Natural killer cell (primary cell): ENCODE measurements around the gene ATAD2B. TPM values are rescaled to one million over a fixed set of nuclear protein-coding genes. Genes with fewer than 3 reads are reported as not detected.
"Not testable (repeated sequence)": the region's sequence is repeated elsewhere in the genome, so short reads cannot be mapped to it uniquely, and the experiment has no call there.

ENCODE experiments used
- ATAC-seq, 3 donors: fragments of 150-1000 bp in 2 of 3; fragments of 200-7000 bp in 1 of 3; cut with Tn5 transposase; 1 replicate in 1 of 3; 2 replicates in 2 of 3; pipeline ENCODE4 v1.10.0; 2021; ENCODE audit warnings: mild to moderate bottlenecking in 2 of 3, moderate library complexity in 2 of 3
- DNase-seq, 2 donors: peaks; one replicate each; pipeline versions ENCODE4 v3.0.0 to v3.0.0-alpha.2; 2013 to 2021; ENCODE audit warnings: mixed read lengths in 1 of 2
- H3K27ac ChIP-seq: one replicate; pipeline ENCODE4 v1.5.1; 2013; ENCODE audit warnings: mild to moderate bottlenecking, low read length
- H3K27me3 ChIP-seq: one replicate; pipeline ENCODE4 v1.6.1; 2013; ENCODE audit warnings: low read length; ENCODE audit not compliant: control insufficient read depth, insufficient read depth
- H3K36me3 ChIP-seq: one replicate; pipeline ENCODE4 v1.6.1; 2013; ENCODE audit warnings: low read length; ENCODE audit not compliant: control insufficient read depth, insufficient read depth
- H3K4me1 ChIP-seq: one replicate; pipeline ENCODE4 v1.6.1; 2013; ENCODE audit warnings: low read length; ENCODE audit not compliant: control insufficient read depth, insufficient read depth
- H3K4me3 ChIP-seq: one replicate; pipeline ENCODE4 v1.5.1; 2013; ENCODE audit warnings: low read length
- H3K9me3 ChIP-seq: one replicate; pipeline ENCODE4 v1.6.1; 2013; ENCODE audit warnings: low read length; ENCODE audit not compliant: control insufficient read depth, insufficient read depth
- H3K27ac Mint-ChIP-seq, 2 donors: one replicate each; pipeline ENCODE4 v1.8.0; 2022; ENCODE audit warnings: mild to moderate bottlenecking in 2 of 2, mixed read lengths in 2 of 2, moderate library complexity in 1 of 2
- H3K27me3 Mint-ChIP-seq, 2 donors: one replicate each; pipeline ENCODE4 v1.8.0; 2022; ENCODE audit warnings: low read depth in 2 of 2, mixed read lengths in 2 of 2
- H3K36me3 Mint-ChIP-seq: one replicate; pipeline ENCODE4 v1.8.0; 2022; ENCODE audit warnings: mixed read lengths
- H3K4me1 Mint-ChIP-seq, 2 donors: one replicate each; pipeline ENCODE4 v1.8.0; 2022; ENCODE audit warnings: mixed read lengths in 2 of 2
- H3K4me3 Mint-ChIP-seq: one replicate; pipeline ENCODE4 v1.8.0; 2022; ENCODE audit warnings: mild to moderate bottlenecking, moderate library complexity, mixed read lengths
- H3K9me3 Mint-ChIP-seq, 2 donors: one replicate each; pipeline ENCODE4 v1.8.0; 2022; ENCODE audit warnings: mixed read lengths in 2 of 2
- WGBS: methylation state at CpG from one replicate; pipeline ENCODE4 v1.1.7; 2013; ENCODE audit warnings: missing lambda C conversion rate; ENCODE audit not compliant: insufficient coverage; 5-methylcytosine and 5-hydroxymethylcytosine counted together
- intact Hi-C: fragments of 100-400 bp; cut with micrococcal nuclease; formaldehyde crosslinking; loops from one replicate; pipeline ENCODE4 v1.14.2; 2022
- total RNA-seq, 4 donors: library from RNA; stranded (reverse); fragments of 120-200 nt in 1 of 4; gene quantifications; one replicate each; pipeline versions ENCODE4 v1.2.3 to v1.2.4, GENCODE V29; 2013 to 2022
- TF ChIP-seq, protein P1 (sequence below): fragments of 200-600 bp; IDR thresholded peaks from one replicate; pipeline ENCODE4 v1.8.0; 2022; ENCODE audit warnings: antibody characterized with exemption

The ATAD2B gene
- total RNA-seq, 3 donors from 2014 or later (not counting 1 experiment from before 2014, with no cell fraction given): 71.5 to 85.7 (median 84.0) TPM

DNA sequence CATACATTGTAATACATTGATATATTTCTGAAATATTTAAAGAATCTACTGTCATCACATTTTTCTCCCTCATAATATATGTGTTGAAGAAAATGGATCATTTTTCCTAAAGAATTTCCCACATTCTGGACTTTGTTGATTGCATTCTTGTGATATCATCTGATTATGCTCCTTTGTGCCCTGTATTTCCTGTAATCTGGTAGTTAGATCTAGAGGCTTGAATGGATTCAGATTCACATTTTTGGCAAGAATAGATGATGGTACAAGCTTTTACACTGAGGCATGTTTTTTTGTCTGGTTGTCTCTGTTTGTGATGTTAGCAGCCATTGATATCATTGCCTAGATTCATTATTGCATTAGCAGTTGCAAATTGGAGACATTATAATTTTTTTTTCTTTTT is 26.7 kb upstream of the ATAD2B start:
- H3K9me3 Mint-ChIP-seq: no peaks in the 10 kb centered on the region

GRCh38 chr2:23952558-23952957 is 25.6 kb upstream of the ATAD2B start:
- DNase-seq, H3K27ac ChIP-seq, intact Hi-C loops, H3K36me3 Mint-ChIP-seq, ATAC-seq, H3K36me3 ChIP-seq, H3K27me3 Mint-ChIP-seq, H3K9me3 Mint-ChIP-seq, H3K4me3 Mint-ChIP-seq, H3K27me3 ChIP-seq, H3K4me1 ChIP-seq, H3K9me3 ChIP-seq, H3K4me1 Mint-ChIP-seq, H3K4me3 ChIP-seq, H3K27ac Mint-ChIP-seq: not testable (repeated sequence)
- WGBS: 98% methylated on average over 3 of the region's 3 CpGs

More for the DNA sequence above, 26.7 kb upstream of the ATAD2B start:
- intact Hi-C loops: no loop called here
- DNase-seq (no peak), ATAC-seq (no peak)
- Histone ChIP-seq H3K27ac (no peak overlapping the region), H3K4me1 (no peaks in the 10 kb centered on the region), H3K27me3 (no peaks in the 10 kb centered on the region), H3K36me3 (no peaks in the 10 kb centered on the region), H3K4me3 (no peak overlapping the region), H3K9me3 (no peaks in the 10 kb centered on the region)
- no peaks in the 10 kb centered on the region for H3K36me3 Mint-ChIP-seq
- TF ChIP-seq, protein P1, sequence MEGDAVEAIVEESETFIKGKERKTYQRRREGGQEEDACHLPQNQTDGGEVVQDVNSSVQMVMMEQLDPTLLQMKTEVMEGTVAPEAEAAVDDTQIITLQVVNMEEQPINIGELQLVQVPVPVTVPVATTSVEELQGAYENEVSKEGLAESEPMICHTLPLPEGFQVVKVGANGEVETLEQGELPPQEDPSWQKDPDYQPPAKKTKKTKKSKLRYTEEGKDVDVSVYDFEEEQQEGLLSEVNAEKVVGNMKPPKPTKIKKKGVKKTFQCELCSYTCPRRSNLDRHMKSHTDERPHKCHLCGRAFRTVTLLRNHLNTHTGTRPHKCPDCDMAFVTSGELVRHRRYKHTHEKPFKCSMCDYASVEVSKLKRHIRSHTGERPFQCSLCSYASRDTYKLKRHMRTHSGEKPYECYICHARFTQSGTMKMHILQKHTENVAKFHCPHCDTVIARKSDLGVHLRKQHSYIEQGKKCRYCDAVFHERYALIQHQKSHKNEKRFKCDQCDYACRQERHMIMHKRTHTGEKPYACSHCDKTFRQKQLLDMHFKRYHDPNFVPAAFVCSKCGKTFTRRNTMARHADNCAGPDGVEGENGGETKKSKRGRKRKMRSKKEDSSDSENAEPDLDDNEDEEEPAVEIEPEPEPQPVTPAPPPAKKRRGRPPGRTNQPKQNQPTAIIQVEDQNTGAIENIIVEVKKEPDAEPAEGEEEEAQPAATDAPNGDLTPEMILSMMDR: no peak
- no peak overlapping the region for H3K27ac Mint-ChIP-seq
- no peak overlapping the region for H3K4me3 Mint-ChIP-seq
- H3K27me3 Mint-ChIP-seq: no peaks in the 10 kb centered on the region
- peaks cover 0 to 5% of the 10 kb centered on the region in 2 donors for H3K4me1 Mint-ChIP-seq

DNA sequence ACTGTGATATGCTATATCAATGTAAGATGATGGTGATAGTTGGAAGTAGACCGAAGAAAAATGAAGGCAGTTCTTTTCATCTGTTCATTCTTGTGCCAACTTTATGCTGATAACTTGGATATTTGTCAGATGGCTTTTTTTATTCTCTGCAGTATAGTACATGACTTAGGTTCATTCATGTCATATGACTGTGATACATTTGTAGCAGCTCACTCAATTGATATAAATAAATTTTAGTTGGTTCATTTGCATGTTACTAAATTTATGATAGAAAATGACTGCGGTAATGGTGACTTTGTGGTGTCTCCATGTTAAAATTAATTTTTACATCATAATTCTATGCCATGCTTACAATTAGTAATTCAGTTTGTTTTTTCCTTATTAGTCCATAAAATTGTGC is 20.4 kb upstream of the ATAD2B start:
- Histone ChIP-seq H3K27ac (no peak overlapping the region), H3K36me3 (no peaks in the 10 kb centered on the region), H3K4me1 (no peaks in the 10 kb centered on the region), H3K9me3 (no peaks in the 10 kb centered on the region), H3K27me3 (no peaks in the 10 kb centered on the region), H3K4me3 (no peak overlapping the region)
- no peaks in the 10 kb centered on the region for H3K36me3 Mint-ChIP-seq
- H3K27ac Mint-ChIP-seq: no peak overlapping the region
- 100% methylated on average over 1 of the region's 2 CpGs for WGBS
- no peaks in the 10 kb centered on the region for H3K27me3 Mint-ChIP-seq
- H3K4me1 Mint-ChIP-seq: no peaks in the 10 kb centered on the region
- ATAC-seq: no peak
- no peak overlapping the region for H3K4me3 Mint-ChIP-seq
- intact Hi-C loops: no loop called here
- H3K9me3 Mint-ChIP-seq: no peaks in the 10 kb centered on the region
- DNase-seq: no peak
- TF ChIP-seq, protein P1: no peak

GRCh38 chr2:23944976-23945375 is 18.1 kb upstream of the ATAD2B start:
- H3K4me1 Mint-ChIP-seq: peaks cover 8 to 15% of the 10 kb centered on the region in 2 donors
- H3K9me3 Mint-ChIP-seq: no peaks in the 10 kb centered on the region
- Histone ChIP-seq H3K27me3 (no peaks in the 10 kb centered on the region), H3K27ac (no peak overlapping the region), H3K9me3 (no peaks in the 10 kb centered on the region), H3K4me1 (no peaks in the 10 kb centered on the region), H3K36me3 (no peaks in the 10 kb centered on the region), H3K4me3 (no peak overlapping the region)
- no peaks in the 10 kb centered on the region for H3K36me3 Mint-ChIP-seq
- DNase-seq (no peak), ATAC-seq (no peak)
- no peak overlapping the region for H3K27ac Mint-ChIP-seq
- intact Hi-C loops: no loop called here
- H3K4me3 Mint-ChIP-seq: no peak overlapping the region
- no peaks in the 10 kb centered on the region for H3K27me3 Mint-ChIP-seq
- TF ChIP-seq, protein P1: no peak
